Prostate gland (tissue), 2 donors: ENCODE results near the gene PTER.

Experiments used
- CTCF ChIP-seq, 4 experiments: fragments of 200-600 bp in 2 of 4; fragments of 450-650 bp in 2 of 4; sonication (generic) in 2 of 4; IDR thresholded peaks; 1 replicate in 3 of 4; 2 replicates in 1 of 4; pipeline ENCODE4 v1.5.1; 2016 to 2019; ENCODE audit warnings: antibody characterized with exemption in 4 of 4, mild to moderate bottlenecking in 2 of 4, moderate library complexity in 2 of 4
- POLR2A ChIP-seq: fragments of 450-650 bp; IDR thresholded peaks from one replicate; pipeline ENCODE4 v1.6.1; 2016; ENCODE audit warnings: antibody characterized with exemption, mild to moderate bottlenecking

GRCh38 chr10:16437540-16437894 is 707 bp downstream of the PTER start:
- TF ChIP-seq POLR2A (no peak), CTCF (IDR thresholded peaks at IDR 0.05) (no peak)
